ENCODE results near the gene COASY.
A peak's percentile ranks its signal among the peaks of the same experiment; 100 is the strongest.
"Not testable (repeated sequence)": the region's sequence is repeated elsewhere in the genome, so short reads cannot be mapped to it uniquely, and the experiment has no call there.

Gene COASY

GRCh38 chr17:42553161-42553818, 8.7 kb upstream of the COASY start:
- no peak for DNase-seq (ENCODE audit: low read depth)

- no peak for DNase-seq (ENCODE audit: low read depth)
These were observed 8.1 kb upstream of the COASY start for GRCh38 chr17:42553866-42554249.

GRCh38 chr17:42554250-42555121, 7.5 kb upstream of the COASY start:
- DNase-seq (ENCODE audit: low read depth) = peak; percentile 80

GRCh38 chr17:42555122-42555622, 6.8 kb upstream of the COASY start:
- DNase-seq (ENCODE audit: low read depth) = no peak

- not testable (repeated sequence) for DNase-seq (ENCODE audit: low read depth)
These were observed 5.9 kb upstream of the COASY start for GRCh38 chr17:42555961-42556617.

- DNase-seq (ENCODE audit: low read depth) = no peak
These were observed 2.9 kb upstream of the COASY start for GRCh38 chr17:42559075-42559474.

GRCh38 chr17:42560246-42560645, 1.7 kb upstream of the COASY start:
- no peak for DNase-seq (ENCODE audit: low read depth)

- DNase-seq (ENCODE audit: low read depth) = no peak
These were observed 617 bp downstream of the COASY start for GRCh38 chr17:42562388-42563142.

- no peak for DNase-seq (ENCODE audit: low read depth)
These were observed 1.2 kb downstream of the COASY start for GRCh38 chr17:42563143-42563509.

GRCh38 chr17:42563543-42563942, 1.6 kb downstream of the COASY start:
- no peak for DNase-seq (ENCODE audit: low read depth)

GRCh38 chr17:42563950-42564349, 2.0 kb downstream of the COASY start:
- DNase-seq (ENCODE audit: low read depth) = no peak

- DNase-seq (ENCODE audit: low read depth) = no peak
These were observed 3.0 kb downstream of the COASY start for GRCh38 chr17:42564815-42565522.

- DNase-seq (ENCODE audit: low read depth) = no peak
These were observed 3.7 kb downstream of the COASY start for GRCh38 chr17:42565523-42566214.

- no peak for DNase-seq (ENCODE audit: low read depth)
These were observed 4.4 kb downstream of the COASY start for GRCh38 chr17:42566215-42566882.

GRCh38 chr17:42566883-42567573, 5.1 kb downstream of the COASY start, which contains the start of gene MLX:
TSS of gene MLX (plus strand) at chr17:42567100. CDS start at chr17:42567125, 25 bp downstream.
- DNase-seq (ENCODE audit: low read depth) = peak; percentile 93

- DNase-seq (ENCODE audit: low read depth) = no peak
These were observed 6.6 kb downstream of the COASY start for GRCh38 chr17:42568341-42569111.

- DNase-seq (ENCODE audit: low read depth) = no peak
These were observed 9.7 kb downstream of the COASY start for GRCh38 chr17:42571435-42572225.

GRCh38 chr17:42573095-42573494, 11.1 kb downstream of the COASY start:
- DNase-seq (ENCODE audit: low read depth) = no peak
